ENCODE measurements around the gene ESYT3.
"Not testable (repeated sequence)": the region's sequence is repeated elsewhere in the genome, so short reads cannot be mapped to it uniquely, and the experiment has no call there.

ESYT3 gene

DNA sequence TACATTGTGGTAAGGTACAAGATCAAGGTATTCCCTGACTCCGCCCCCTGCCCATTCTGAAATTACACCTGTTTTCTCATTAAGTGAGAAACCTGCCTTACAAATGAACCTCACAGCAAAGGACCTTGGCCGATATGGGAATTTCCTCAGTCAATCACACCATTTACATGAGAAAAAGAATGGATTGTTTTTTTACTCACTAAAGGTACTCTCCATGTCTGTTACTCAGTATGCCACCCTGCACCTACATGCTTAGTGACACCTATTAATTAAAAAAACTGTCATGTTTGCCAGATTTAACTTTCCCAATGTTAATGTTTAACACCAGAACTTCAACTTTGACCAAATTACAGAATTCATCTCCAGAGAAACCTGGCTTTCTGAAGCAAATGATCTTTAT, 62.0 kb downstream of the ESYT3 start:
- no peak for DNase-seq

DNA sequence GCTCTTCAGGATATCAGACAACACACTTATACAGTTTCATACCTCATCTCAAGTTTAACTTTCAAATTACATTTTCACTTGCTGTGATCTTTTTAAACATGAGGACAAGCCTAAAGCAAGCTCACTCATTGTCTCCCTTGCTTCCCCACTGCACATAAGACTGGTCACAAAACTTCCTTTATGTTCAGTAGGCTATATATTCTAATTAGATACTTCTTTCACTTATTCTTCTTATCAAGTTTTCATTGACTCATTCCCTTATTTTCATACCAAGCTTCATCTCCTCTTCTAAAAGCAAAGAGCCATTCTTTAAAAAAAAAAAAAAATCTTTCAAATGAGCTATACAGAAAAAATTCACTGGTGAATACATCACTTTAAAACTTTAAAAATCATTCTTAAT, 62.6 kb downstream of the ESYT3 start:
- no peak for DNase-seq

DNA sequence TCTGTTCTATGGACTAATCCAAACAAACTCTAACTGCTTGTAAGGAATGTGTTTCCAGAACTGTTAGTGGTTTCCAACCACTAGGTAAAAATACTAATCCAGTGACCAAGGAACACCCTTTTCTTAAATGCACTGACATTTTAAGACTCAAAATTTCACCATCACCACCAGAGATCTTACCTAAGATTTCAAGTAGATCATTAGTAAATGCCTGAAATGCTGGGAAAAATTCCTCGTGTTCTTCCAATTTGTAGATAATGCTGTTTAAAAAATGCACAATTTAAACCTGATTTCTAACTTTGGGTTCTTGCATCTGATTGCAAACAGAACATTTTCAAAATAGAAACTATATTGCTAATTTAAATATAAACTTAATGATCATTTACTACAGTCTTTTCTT, 63.4 kb downstream of the ESYT3 start:
- no peak for DNase-seq

DNA sequence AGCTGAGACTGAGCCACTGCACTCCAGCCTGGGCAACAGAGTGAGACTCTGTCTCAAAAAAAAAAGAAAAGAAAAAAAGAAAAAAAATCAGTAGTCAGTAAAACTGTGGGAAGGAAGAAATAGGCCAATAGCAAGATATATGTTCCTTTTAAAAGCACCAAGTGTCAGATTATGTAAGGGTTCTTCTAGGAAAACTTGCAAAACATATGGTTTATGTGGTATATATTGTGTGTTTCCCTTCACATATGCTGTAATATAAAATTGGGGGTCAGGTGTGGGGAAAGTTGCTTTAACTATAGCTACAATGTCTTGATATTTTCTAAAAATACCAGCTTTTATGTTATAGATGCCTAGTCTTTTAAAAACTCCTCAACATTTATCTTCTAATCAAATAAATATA, 64.6 kb downstream of the ESYT3 start:
- no peak for DNase-seq

DNA sequence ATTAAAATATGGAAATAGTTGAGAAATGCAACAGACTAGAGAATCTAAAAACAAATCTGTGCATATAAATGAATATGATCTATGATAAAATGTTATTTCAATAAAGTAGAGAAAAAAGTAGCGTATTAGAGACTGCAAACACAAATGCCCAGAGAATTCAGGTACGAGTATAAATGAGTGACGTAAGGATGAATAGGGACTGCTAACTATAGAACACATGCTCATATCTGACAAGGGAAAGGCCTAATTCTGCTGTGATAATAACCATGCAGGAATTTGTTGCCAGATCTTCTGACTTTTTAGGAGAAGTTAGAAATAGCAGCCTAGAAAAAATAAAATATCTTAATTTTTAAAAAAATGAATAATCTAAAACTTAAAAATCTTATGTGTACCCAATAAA, 73.1 kb downstream of the ESYT3 start:
- DNase-seq: no peak

DNA sequence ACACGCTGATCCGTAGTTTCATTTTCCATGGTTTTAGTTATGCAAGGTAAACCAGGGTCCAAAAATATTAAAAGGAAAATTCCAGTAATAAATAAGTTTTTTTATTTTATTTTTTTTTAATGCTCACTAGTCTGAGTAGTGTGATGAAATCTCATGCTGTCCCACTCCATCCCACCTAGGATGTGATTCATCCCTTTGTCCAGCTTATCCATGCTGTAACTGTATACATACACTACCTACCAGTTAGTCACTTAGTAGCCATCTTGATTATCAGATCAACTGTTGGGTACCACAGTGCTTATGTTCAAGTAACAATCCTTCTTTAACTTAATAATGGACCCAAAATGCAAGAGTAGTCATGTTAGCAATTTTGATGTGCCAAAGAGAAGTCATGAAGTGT, 75.2 kb downstream of the ESYT3 start:
- no peak for DNase-seq

DNA sequence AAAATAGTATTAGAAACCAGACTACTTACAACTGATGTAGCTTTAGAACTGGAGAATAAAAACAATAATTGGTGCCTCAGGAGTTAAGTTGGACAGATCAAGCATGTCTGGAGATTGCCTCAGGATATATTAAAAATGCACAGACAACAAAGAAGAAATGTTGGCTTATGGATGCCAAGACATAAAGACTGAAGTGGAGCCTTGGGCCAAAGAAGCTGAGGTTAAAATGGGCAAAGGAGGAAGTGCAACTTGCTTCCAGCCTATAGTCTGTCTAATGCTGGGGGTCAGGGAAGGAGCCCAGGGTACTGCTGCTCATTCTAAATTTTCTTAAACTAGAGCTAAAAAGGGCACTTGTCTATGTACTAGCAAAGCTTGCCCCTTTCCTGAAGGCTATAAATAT, 77.5 kb downstream of the ESYT3 start:
- DNase-seq: no peak

DNA sequence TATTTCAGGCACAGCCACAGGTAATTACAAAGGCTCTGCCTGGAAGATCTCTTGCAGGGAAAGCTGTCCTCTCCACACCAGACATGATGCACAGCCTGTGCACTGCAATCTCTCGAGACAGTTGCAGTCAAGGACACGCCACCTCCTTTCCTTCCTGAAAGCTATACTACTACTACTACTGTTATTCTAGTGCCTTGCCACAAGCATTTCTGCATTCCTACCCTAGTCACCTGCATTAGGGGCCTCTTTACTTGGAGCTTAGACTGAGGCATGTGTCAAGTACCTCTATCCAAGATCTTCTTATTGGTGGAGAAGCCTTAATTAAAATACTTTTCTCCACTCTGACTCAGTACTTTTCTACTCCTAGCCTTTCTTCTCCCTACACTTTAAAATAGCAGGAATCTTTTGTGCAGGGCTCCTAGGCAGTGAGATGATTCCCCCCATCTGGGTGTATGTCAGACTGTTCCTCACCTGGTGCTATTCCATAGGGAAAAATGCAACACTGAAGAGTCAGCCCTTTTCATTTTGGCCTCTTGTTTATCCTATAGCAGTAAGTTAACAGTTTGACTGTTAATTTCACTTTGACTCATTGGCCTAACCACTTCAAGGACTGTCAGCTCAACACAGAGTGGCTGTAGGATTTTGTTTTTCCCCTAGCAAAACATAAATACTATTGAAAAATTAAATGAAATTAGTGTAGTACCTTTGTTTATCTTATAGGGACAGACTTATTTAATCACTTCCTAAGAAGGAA, 78.9 kb downstream of the ESYT3 start:
- no peak for DNase-seq

DNA sequence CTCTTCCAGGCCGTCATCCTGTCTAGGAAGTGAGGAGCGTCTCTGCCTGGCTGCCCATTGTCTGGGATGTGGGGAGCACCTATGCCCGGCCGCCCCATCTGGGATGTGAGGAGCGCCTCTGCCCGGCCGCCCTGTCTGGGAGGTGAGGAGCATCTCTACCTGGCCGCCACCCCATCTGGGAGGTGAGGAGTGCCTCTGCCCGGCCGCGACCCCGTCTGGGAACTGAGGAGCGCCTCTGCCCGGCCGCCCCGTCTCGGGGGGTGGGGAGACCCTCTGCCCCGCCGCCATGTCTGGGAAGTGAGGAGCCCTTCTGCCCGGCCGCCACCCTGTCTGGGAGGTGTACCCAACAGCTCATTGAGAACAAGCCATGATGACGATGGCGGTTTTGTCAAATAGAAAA, 87.0 kb downstream of the ESYT3 start:
- DNase-seq: not testable (repeated sequence)

Data from effector CD8-positive, alpha-beta T cell (primary cell).